Cardiac muscle cell (in vitro differentiated cells and primary cell): ENCODE measurements around the gene FAM236B. TPM values are rescaled to one million over a fixed set of nuclear protein-coding genes. Genes with fewer than 3 reads are reported as not detected.
"Not testable (repeated sequence)": the region's sequence is repeated elsewhere in the genome, so short reads cannot be mapped to it uniquely, and the experiment has no call there.

ENCODE experiments used
- DNase-seq, 2 donors: peaks; one replicate each; pipeline versions ENCODE4 v3.0.0 to v3.0.0-alpha.2; 2010 to 2017; ENCODE audit warnings: low read depth in 1 of 2, low spot score in 1 of 2
- H3K27ac ChIP-seq: fragments of 200-600 bp; sonication (generic); 2 replicates; pipeline ENCODE4 v1.5.1; 2016
- H3K27me3 ChIP-seq: fragments of 200-600 bp; sonication (generic); 2 replicates; pipeline ENCODE4 v1.6.0; 2016; ENCODE audit warnings: control low read depth
- H3K36me3 ChIP-seq: fragments of 200-600 bp; sonication (generic); 2 replicates; pipeline ENCODE4 v1.5.1; 2016; ENCODE audit warnings: control low read depth
- H3K4me1 ChIP-seq: fragments of 200-600 bp; sonication (generic); 2 replicates; pipeline ENCODE4 v1.8.1; 2017; ENCODE audit warnings: low read depth, mild to moderate bottlenecking, mixed run types
- H3K4me3 ChIP-seq: fragments of 200-600 bp; sonication (generic); 2 replicates; pipeline ENCODE4 v1.5.1; 2016; ENCODE audit warnings: mild to moderate bottlenecking
- H3K9me3 ChIP-seq: fragments of 200-600 bp; sonication (generic); 2 replicates; pipeline ENCODE4 v1.5.1; 2017; ENCODE audit warnings: low read depth, mild to moderate bottlenecking, control low read depth
- polyA plus RNA-seq: library from polyadenylated mRNA; unstranded; fragments of >200 nt; fragmentation: Nextera tagmentation; extraction: Ambion mirVana; gene quantifications from 2 replicates; pipeline ENCODE4 v1.2.1, GENCODE V29; 2016
- total RNA-seq: library from RNA; depleted of rRNA; stranded (reverse); fragments of >200 nt; gene quantifications from 2 replicates; pipeline ENCODE4 v1.2.3, GENCODE V29; 2016
- TF ChIP-seq, protein P1 (sequence below): IDR thresholded peaks from 2 replicates; pipeline ENCODE4 v1.5.1; 2012; ENCODE audit warnings: low read depth, mild to moderate bottlenecking, low read length

The FAM236B gene
- total and polyA plus RNA-seq, 2 experiments from 2014 or later: not detected

DNA sequence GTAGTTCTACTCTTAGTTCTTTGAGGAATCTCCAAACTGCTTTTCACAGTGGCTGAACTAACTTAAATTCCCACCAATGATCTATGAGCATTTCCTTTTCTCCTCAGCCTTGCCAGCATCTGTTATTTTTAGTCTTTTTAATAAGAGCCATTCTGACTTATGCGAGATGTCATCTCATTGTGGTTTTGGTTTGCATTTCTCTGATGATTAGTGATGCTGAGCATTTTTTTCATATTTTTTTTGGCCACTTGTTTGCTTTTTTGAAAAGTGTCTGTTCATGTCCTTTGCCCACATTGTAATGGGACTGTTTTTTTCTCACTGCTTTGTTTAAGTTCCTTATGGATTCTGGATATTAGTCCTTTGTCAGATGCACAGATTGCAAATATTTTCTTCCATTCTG is 46.9 kb downstream of the FAM236B start:
- Histone ChIP-seq H3K36me3 (no peaks in the 10 kb centered on the region), H3K4me3 (no peak overlapping the region), H3K27me3 (no peaks in the 10 kb centered on the region), H3K4me1 (no peaks in the 10 kb centered on the region), H3K9me3 (no peaks in the 10 kb centered on the region), H3K27ac (no peak overlapping the region)
- TF ChIP-seq, protein P1, sequence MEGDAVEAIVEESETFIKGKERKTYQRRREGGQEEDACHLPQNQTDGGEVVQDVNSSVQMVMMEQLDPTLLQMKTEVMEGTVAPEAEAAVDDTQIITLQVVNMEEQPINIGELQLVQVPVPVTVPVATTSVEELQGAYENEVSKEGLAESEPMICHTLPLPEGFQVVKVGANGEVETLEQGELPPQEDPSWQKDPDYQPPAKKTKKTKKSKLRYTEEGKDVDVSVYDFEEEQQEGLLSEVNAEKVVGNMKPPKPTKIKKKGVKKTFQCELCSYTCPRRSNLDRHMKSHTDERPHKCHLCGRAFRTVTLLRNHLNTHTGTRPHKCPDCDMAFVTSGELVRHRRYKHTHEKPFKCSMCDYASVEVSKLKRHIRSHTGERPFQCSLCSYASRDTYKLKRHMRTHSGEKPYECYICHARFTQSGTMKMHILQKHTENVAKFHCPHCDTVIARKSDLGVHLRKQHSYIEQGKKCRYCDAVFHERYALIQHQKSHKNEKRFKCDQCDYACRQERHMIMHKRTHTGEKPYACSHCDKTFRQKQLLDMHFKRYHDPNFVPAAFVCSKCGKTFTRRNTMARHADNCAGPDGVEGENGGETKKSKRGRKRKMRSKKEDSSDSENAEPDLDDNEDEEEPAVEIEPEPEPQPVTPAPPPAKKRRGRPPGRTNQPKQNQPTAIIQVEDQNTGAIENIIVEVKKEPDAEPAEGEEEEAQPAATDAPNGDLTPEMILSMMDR: no peak
- DNase-seq: peak in 1 of 2 donors; percentile 9

DNA sequence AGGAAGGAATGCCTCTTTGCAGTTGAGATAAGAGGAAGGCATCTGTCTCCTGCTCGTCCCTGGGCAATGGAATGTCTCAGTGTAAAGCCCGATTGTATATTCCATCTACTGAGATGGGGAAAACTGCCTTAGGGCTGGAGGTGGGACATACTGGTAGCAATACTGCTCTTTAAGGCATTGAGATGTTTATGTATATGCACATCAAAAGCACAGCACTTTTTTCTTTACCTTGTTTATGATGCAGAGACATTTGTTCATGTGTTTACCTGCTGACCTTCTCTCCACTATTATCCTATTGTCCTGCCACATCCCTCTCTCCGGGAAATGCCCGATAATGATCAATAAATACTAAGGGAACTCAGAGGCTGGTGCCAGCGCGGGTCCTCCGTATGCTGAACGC is 48.8 kb downstream of the FAM236B start:
- DNase-seq, H3K9me3 ChIP-seq, H3K27me3 ChIP-seq, H3K4me3 ChIP-seq, H3K36me3 ChIP-seq, H3K27ac ChIP-seq, H3K4me1 ChIP-seq: not testable (repeated sequence)

Other genes with a start within 250 kb of the FAM236B start
- gene HDAC8, start 209.8 kb downstream of the FAM236B start, total RNA-seq: 21.9 and 36.6 TPM in 2 replicates
- 38.0 and 40.3 TPM in 2 replicates for gene HDAC8, start 209.8 kb downstream of the FAM236B start, polyA plus RNA-seq
- 5.2 and 10.9 TPM in 2 replicates for gene PHKA1, start 68.4 kb downstream of the FAM236B start, total RNA-seq
- gene PHKA1, start 68.4 kb downstream of the FAM236B start, polyA plus RNA-seq: 4.1 and 9.3 TPM in 2 replicates
- 0.74 and 0.92 TPM in 2 replicates for gene DMRTC1B, start 5.8 kb downstream of the FAM236B start, total RNA-seq
- 1.9 and 2.1 TPM in 2 replicates for gene DMRTC1B, start 5.8 kb downstream of the FAM236B start, polyA plus RNA-seq
- gene FAM236D, start 25.6 kb upstream of the FAM236B start, total RNA-seq: not detected in 2 replicates
- gene FAM236D, start 25.6 kb upstream of the FAM236B start, polyA plus RNA-seq: not detected in 2 replicates
- gene FAM236C, start 130.0 kb upstream of the FAM236B start, total RNA-seq: not detected in 2 replicates
- not detected in 2 replicates for gene FAM236C, start 130.0 kb upstream of the FAM236B start, polyA plus RNA-seq
- not detected in 2 replicates for gene FAM236A, start 155.5 kb upstream of the FAM236B start, total RNA-seq
- gene FAM236A, start 155.5 kb upstream of the FAM236B start, polyA plus RNA-seq: not detected in 2 replicates
- gene DMRTC1, start 161.2 kb upstream of the FAM236B start, total RNA-seq: 0.46 TPM in 1 of 2 replicates, not detected in the other
- gene DMRTC1, start 161.2 kb upstream of the FAM236B start, polyA plus RNA-seq: 0.23 and 1.5 TPM in 2 replicates
- 0.33 TPM in 1 of 2 replicates, not detected in the other for gene PABPC1L2B, start 220.3 kb upstream of the FAM236B start, total RNA-seq
- gene PABPC1L2B, start 220.3 kb upstream of the FAM236B start, polyA plus RNA-seq: not detected in 2 replicates